ENCODE data around the gene MBD3L2B.
"Not testable (repeated sequence)": the region's sequence is repeated elsewhere in the genome, so short reads cannot be mapped to it uniquely, and the experiment has no call there.

MBD3L2B gene

GRCh38 chr19:7021331-7021730 lies at the start of gene MBD3L2B:
Gene MBD3L2B (minus strand): TSS chr19:7021431. CDS start chr19:7021397, 34 bp downstream.
- DNase-seq; in situ Hi-C loops (cut with MboI; ENCODE audit: low pct_unique_long_range_greater_than_20kb, low sequenced_read_pairs): not testable (repeated sequence)

- DNase-seq = no peak
- in situ Hi-C loops (cut with MboI; ENCODE audit: low pct_unique_long_range_greater_than_20kb, low sequenced_read_pairs) = no loop called here
These were observed 48.6 kb upstream of the MBD3L2B start for GRCh38 chr19:7069904-7070226.

- in situ Hi-C loops (cut with MboI; ENCODE audit: low pct_unique_long_range_greater_than_20kb, low sequenced_read_pairs) = no loop called here
- peak; percentile 96 for DNase-seq
These were observed 48.0 kb upstream of the MBD3L2B start, which contains the start of gene ZNF557 for GRCh38 chr19:7069042-7069903. Gene ZNF557 (plus strand): TSS chr19:7069703. CDS start chr19:7075075, 5,372 bp downstream.

GRCh38 chr19:7068599-7068998 lies 47.4 kb upstream of the MBD3L2B start:
- no peak for DNase-seq
- in situ Hi-C loops (cut with MboI; ENCODE audit: low pct_unique_long_range_greater_than_20kb, low sequenced_read_pairs) = no loop called here

GRCh38 chr19:7067716-7068115 lies 46.5 kb upstream of the MBD3L2B start:
- no peak for DNase-seq
- in situ Hi-C loops (cut with MboI; ENCODE audit: low pct_unique_long_range_greater_than_20kb, low sequenced_read_pairs) = no loop called here

GRCh38 chr19:7067122-7067521 lies 45.9 kb upstream of the MBD3L2B start:
- DNase-seq = not testable (repeated sequence)

GRCh38 chr19:7063764-7064418 lies 42.7 kb upstream of the MBD3L2B start:
- no peak for DNase-seq
- in situ Hi-C loops (cut with MboI; ENCODE audit: low pct_unique_long_range_greater_than_20kb, low sequenced_read_pairs) = no loop called here

More at GRCh38 chr19:7067122-7067521, 45.9 kb upstream of the MBD3L2B start:
- in situ Hi-C loops (cut with MboI; ENCODE audit: low pct_unique_long_range_greater_than_20kb, low sequenced_read_pairs) = not testable (repeated sequence)

DNA sequence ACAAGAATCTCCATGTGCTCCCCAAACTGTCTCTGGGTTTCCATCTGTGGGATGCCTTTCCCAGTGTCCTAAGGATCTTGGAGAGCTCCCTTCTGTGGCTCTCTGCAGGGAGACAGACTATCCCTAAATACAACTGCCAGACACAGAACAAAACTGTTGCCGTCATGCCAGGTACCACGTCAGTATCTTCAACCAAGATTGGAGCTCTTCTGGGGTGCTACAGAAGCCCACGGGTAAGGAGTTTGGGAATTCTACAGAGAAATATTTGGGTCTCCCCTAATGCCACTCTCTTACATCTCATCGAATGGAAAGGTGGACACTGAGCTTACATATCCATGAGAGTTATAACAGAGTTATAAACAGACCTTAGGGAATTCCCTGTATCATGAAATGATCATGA lies 42.1 kb upstream of the MBD3L2B start:
- in situ Hi-C loops (cut with MboI; ENCODE audit: low pct_unique_long_range_greater_than_20kb, low sequenced_read_pairs) = no loop called here
- DNase-seq = peak; percentile 39

DNA sequence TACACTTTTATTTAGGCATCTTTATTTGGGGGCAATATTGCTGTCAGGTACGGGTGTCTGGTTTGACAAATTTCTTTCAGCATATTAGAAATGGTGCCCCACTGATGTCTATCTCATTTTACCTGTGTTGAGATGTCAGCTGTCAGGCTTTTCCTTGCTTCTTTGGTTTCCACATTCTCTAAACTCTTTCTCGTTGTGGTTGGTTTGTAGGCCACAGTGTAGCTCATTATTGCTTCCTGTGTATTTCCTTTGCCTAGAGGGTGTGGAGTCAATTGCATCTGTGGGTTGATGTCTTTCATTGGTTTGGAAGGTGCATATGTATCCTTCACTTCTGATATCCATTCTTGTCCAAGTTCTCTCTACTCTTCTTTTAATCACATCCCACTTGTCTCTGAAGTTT lies 38.7 kb upstream of the MBD3L2B start:
- in situ Hi-C loops (cut with MboI; ENCODE audit: low pct_unique_long_range_greater_than_20kb, low sequenced_read_pairs); DNase-seq: not testable (repeated sequence)

GRCh38 chr19:7058576-7058975 lies 37.3 kb upstream of the MBD3L2B start, which contains the start of gene MBD3L3:
Gene MBD3L3 (minus strand): TSS chr19:7058676. CDS start chr19:7058605, 71 bp downstream.
- in situ Hi-C loops (cut with MboI; ENCODE audit: low pct_unique_long_range_greater_than_20kb, low sequenced_read_pairs); DNase-seq: not testable (repeated sequence)

GRCh38 chr19:7056371-7056770 lies 35.1 kb upstream of the MBD3L2B start:
- in situ Hi-C loops (cut with MboI; ENCODE audit: low pct_unique_long_range_greater_than_20kb, low sequenced_read_pairs); DNase-seq: not testable (repeated sequence)

GRCh38 chr19:7055679-7056078 lies 34.4 kb upstream of the MBD3L2B start:
- in situ Hi-C loops (cut with MboI; ENCODE audit: low pct_unique_long_range_greater_than_20kb, low sequenced_read_pairs); DNase-seq: not testable (repeated sequence)

- DNase-seq; in situ Hi-C loops (cut with MboI; ENCODE audit: low pct_unique_long_range_greater_than_20kb, low sequenced_read_pairs): not testable (repeated sequence)
These were observed 33.6 kb upstream of the MBD3L2B start for GRCh38 chr19:7054635-7055368.

GRCh38 chr19:7052896-7053295 lies 31.7 kb upstream of the MBD3L2B start:
- in situ Hi-C loops (cut with MboI; ENCODE audit: low pct_unique_long_range_greater_than_20kb, low sequenced_read_pairs) = not testable (repeated sequence)

GRCh38 chr19:7051421-7051820 lies 30.2 kb upstream of the MBD3L2B start:
- in situ Hi-C loops (cut with MboI; ENCODE audit: low pct_unique_long_range_greater_than_20kb, low sequenced_read_pairs); DNase-seq: not testable (repeated sequence)

More at GRCh38 chr19:7052896-7053295, 31.7 kb upstream of the MBD3L2B start:
- not testable (repeated sequence) for DNase-seq

DNA sequence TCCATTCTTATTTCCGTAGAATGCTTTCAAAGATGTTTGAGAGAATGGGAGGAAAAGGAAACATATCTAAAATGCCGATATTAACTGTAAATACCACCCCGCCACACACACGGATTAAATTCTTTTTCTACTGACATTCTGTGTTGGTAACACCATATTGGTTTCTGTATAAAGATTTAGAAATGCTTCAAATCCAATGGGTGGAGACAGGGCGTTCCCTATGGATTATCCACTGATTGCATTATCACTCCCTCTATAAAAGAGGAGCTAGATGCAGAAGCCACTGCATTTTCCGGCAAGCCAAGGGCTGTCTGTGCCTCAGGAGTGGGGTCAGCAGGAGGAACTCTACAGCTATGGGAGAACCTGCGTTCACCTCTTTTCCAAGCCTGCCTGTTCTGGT lies 27.8 kb upstream of the MBD3L2B start, which contains the start of gene MBD3L2:
Gene MBD3L2 (plus strand): TSS at position 301 of the 400 bp plus-strand sequence. CDS start 53 bp downstream, at position 354.
- in situ Hi-C loops (cut with MboI; ENCODE audit: low pct_unique_long_range_greater_than_20kb, low sequenced_read_pairs); DNase-seq: not testable (repeated sequence)

GRCh38 chr19:7041563-7041962 lies 20.3 kb upstream of the MBD3L2B start:
- in situ Hi-C loops (cut with MboI; ENCODE audit: low pct_unique_long_range_greater_than_20kb, low sequenced_read_pairs); DNase-seq: not testable (repeated sequence)

DNA sequence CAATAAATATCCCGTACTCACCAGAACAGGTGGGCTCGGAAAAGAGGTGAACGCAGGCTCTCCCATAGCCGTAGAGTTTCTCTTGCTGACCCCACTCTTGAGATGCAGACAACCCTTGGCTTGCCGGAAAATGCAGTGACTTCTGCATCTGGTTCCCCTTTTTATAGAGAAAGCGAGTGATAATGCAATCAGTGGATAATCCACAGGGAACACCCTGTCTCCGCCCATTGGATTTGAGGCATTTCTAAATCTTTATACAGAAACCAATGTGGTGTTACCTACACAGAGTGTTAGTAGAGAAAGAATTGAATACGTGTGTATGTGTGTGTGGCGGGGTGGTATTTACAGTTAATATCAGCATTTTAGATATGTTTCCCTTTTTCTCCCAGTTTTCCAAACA lies 18.8 kb upstream of the MBD3L2B start, which contains the start of gene MBD3L4:
Gene MBD3L4 (minus strand): TSS at position 101 of the 400 bp plus-strand sequence. CDS start 35 bp downstream, at position 66.
- in situ Hi-C loops (cut with MboI; ENCODE audit: low pct_unique_long_range_greater_than_20kb, low sequenced_read_pairs); DNase-seq: not testable (repeated sequence)

GRCh38 chr19:7030278-7030677 lies 9.0 kb upstream of the MBD3L2B start, which contains the start of gene MBD3L5:
Gene MBD3L5 (plus strand): TSS chr19:7030578. CDS start chr19:7030612, 34 bp downstream.
- in situ Hi-C loops (cut with MboI; ENCODE audit: low pct_unique_long_range_greater_than_20kb, low sequenced_read_pairs) = not testable (repeated sequence)

More at GRCh38 chr19:7030278-7030677, 9.0 kb upstream of the MBD3L2B start, which contains the start of gene MBD3L5:
- DNase-seq = not testable (repeated sequence)

Data from KBM-7 (cell line).